Psoas muscle (tissue), 8 donors: ENCODE measurements around the gene PSMD8. TPM values are rescaled to one million over a fixed set of nuclear protein-coding genes. Genes with fewer than 3 reads are reported as not detected.

Experiments used
- ATAC-seq, 4 donors: fragments of 200-7000 bp; cut with Tn5 transposase; one replicate each; pipeline ENCODE4 v1.9.1; 2020; ENCODE audit warnings: moderate library complexity in 3 of 4, mild to moderate bottlenecking in 2 of 4
- DNase-seq, 2 donors: peaks; one replicate each; pipeline ENCODE4 v3.0.0-alpha.2; 2020
- H3K27ac ChIP-seq: fragments of 200-600 bp; one replicate; pipeline ENCODE4 v1.8.0; 2022
- H3K27me3 ChIP-seq, 3 donors: fragments of 200-600 bp in 1 of 3; one replicate each; pipeline versions ENCODE4 v1.6.1 to v1.8.0; 2013 to 2022; ENCODE audit warnings: low read length in 2 of 3, mild to moderate bottlenecking in 2 of 3, moderate library complexity in 1 of 3; ENCODE audit not compliant: insufficient read depth in 3 of 3
- H3K36me3 ChIP-seq, 2 donors: fragments of 200-600 bp in 1 of 2; one replicate each; pipeline versions ENCODE4 v1.6.1 to v1.8.0; 2013 to 2022; ENCODE audit warnings: low read depth in 1 of 2, mild to moderate bottlenecking in 1 of 2, moderate library complexity in 1 of 2; ENCODE audit not compliant: insufficient read depth in 1 of 2
- H3K4me1 ChIP-seq: fragments of 200-600 bp; one replicate; pipeline ENCODE4 v1.8.0; 2022
- H3K4me3 ChIP-seq: fragments of 200-600 bp; one replicate; pipeline ENCODE4 v1.8.0; 2022; ENCODE audit warnings: mild to moderate bottlenecking
- H3K9me3 ChIP-seq: fragments of 200-600 bp; one replicate; pipeline ENCODE4 v1.8.0; 2022
- CTCF ChIP-seq: fragments of 200-600 bp; IDR thresholded peaks from one replicate; pipeline ENCODE4 v1.8.0; 2022; ENCODE audit warnings: antibody characterized with exemption
- WGBS, 3 donors: extraction: QIAGEN DNeasy Blood & Tissue Kit; methylation state at CpG; one replicate each; pipeline versions ENCODE4 v1.1.6 to v1.1.7; 2013; 5-methylcytosine and 5-hydroxymethylcytosine counted together
- intact Hi-C, 2 donors: fragments of 100-400 bp; cut with DNase I; formaldehyde crosslinking; loops; one replicate each; pipeline versions ENCODE4 v1.11.0 to v1.14.2; 2022
- polyA plus RNA-seq, 3 donors: library from polyadenylated mRNA; stranded (reverse); fragments of 200-250 nt; gene quantifications; one replicate each; pipeline ENCODE4 v1.2.3, GENCODE V29; 2013
- total RNA-seq, 4 donors: library from RNA; stranded (reverse); fragmentation: NEBNext Ultra II Directional in 2 of 4; extraction: Animal tissue kit (Norgen Biotek cat#: 25700) in 2 of 4; gene quantifications; one replicate each; pipeline versions ENCODE4 v1.2.1 to v1.2.4, GENCODE V29; 2021 to 2023
- donor health status: healthy with polysubstance abuse.
- donor health status: DM: no; HTN: no; CAD: no; lungs with moderate emphysema.
- donor health status: Bipolar disorder and iron deficiency.
- donor health status: healthy.
- donor health status: DM: yes; HTN: yes; CAD: no.
- donor health status: DM: no; HTN: no; CAD: no.
- donor health status: DM: no; HTN: no; CAD: no.
- donor health status: DM: yes; HTN: yes; CAD: no.

The PSMD8 gene
- total and polyA plus RNA-seq, 7 donors, result 348 to 1,414 (median 791) TPM

- ATAC-seq (peak; percentile 76 to 81 (median 78)), DNase-seq (peak; percentile 86 to 96)
- intact Hi-C loops, result no loop called here
- no peak for TF ChIP-seq CTCF
- Histone ChIP-seq H3K36me3 (peaks cover 0 to 19% of the 10 kb centered on the region in 2 donors), H3K9me3 (no peaks in the 10 kb centered on the region), H3K4me3 (peak within 1 kb of the TSS; percentile 90), H3K27me3 (no peaks in the 10 kb centered on the region), H3K27ac (peak within 1 kb of the TSS; percentile 98), H3K4me1 (peaks cover 39% of the 10 kb centered on the region)
- WGBS, 3 donors, result 6 to 10% (median 10%) methylated on average over 17 to 20 of the region's 20 CpGs
Measured at GRCh38 chr19:38433268-38433733, 58.9 kb downstream of the PSMD8 start, which contains the start of gene RYR1. Gene RYR1, plus strand, starts transcription at chr19:38433691. Its CDS starts 139 bp downstream, at chr19:38433830.

Other genes with a start within 250 kb of the PSMD8 start
- gene DPF1, start 150.3 kb upstream of the PSMD8 start, total RNA-seq, result not detected
- gene DPF1, start 150.3 kb upstream of the PSMD8 start, polyA plus RNA-seq, result under 1 TPM; 0.07 to 0.17 (median 0.16) TPM
- gene PPP1R14A, start 118.2 kb upstream of the PSMD8 start, total RNA-seq, result 10 to 100 TPM in 3 of 4 donors, 1 to 10 TPM in 1; 9.2 to 17.0 (median 11.3) TPM
- 10 to 100 TPM in 2 of 3 donors, 1 to 10 TPM in 1; 9.9 to 18.7 (median 12.1) TPM for gene PPP1R14A, start 118.2 kb upstream of the PSMD8 start, polyA plus RNA-seq
- gene SPINT2, start 110.0 kb upstream of the PSMD8 start, total RNA-seq, result 1 to 10 TPM in 2 of 4 donors, under 1 TPM in 2; 0.95 to 2.2 (median 1.2) TPM
- 1 to 10 TPM in 1 of 3 donors, under 1 TPM in 2; 0.49 to 1.1 (median 0.59) TPM for gene SPINT2, start 110.0 kb upstream of the PSMD8 start, polyA plus RNA-seq
- 1 to 10 TPM in 2 of 4 donors, not detected in 2; 3.4 to 3.7 TPM for gene C19orf33, start 70.3 kb upstream of the PSMD8 start, total RNA-seq
- 1 to 10 TPM; 3.7 to 7.1 (median 6.5) TPM for gene C19orf33, start 70.3 kb upstream of the PSMD8 start, polyA plus RNA-seq
- gene YIF1B, start 58.6 kb upstream of the PSMD8 start, total RNA-seq, result 10 to 100 TPM; 20.1 to 27.2 (median 21.6) TPM
- 10 to 100 TPM; 38.8 to 57.7 (median 42.7) TPM for gene YIF1B, start 58.6 kb upstream of the PSMD8 start, polyA plus RNA-seq
- under 1 TPM; 0.54 to 0.69 (median 0.64) TPM for gene KCNK6, start 54.7 kb upstream of the PSMD8 start, total RNA-seq
- under 1 TPM; 0.21 to 0.42 (median 0.39) TPM for gene KCNK6, start 54.7 kb upstream of the PSMD8 start, polyA plus RNA-seq
- gene CATSPERG, start 38.7 kb upstream of the PSMD8 start, total RNA-seq, result 1 to 10 TPM in 3 of 4 donors, under 1 TPM in 1; 0.81 to 2.1 (median 1.6) TPM
- gene CATSPERG, start 38.7 kb upstream of the PSMD8 start, polyA plus RNA-seq, result 1 to 10 TPM in 2 of 3 donors, under 1 TPM in 1; 0.75 to 2.6 (median 1.5) TPM
- gene GGN, start 13.5 kb downstream of the PSMD8 start, total RNA-seq, result under 1 TPM in 2 of 4 donors, not detected in 2; 0.18 to 0.34 TPM
- gene GGN, start 13.5 kb downstream of the PSMD8 start, polyA plus RNA-seq, result under 1 TPM in 2 of 3 donors, not detected in 1; 0.04 to 0.21 TPM
- 1 to 10 TPM in 3 of 4 donors, under 1 TPM in 1; 0.69 to 2.1 (median 1.5) TPM for gene SPRED3, start 14.1 kb downstream of the PSMD8 start, total RNA-seq
- gene SPRED3, start 14.1 kb downstream of the PSMD8 start, polyA plus RNA-seq, result 1 to 10 TPM in 1 of 3 donors, under 1 TPM in 2; 0.01 to 1.0 (median 0.10) TPM
- 1 to 10 TPM; 1.1 to 4.5 (median 1.4) TPM for gene FAM98C, start 28.5 kb downstream of the PSMD8 start, total RNA-seq
- gene FAM98C, start 28.5 kb downstream of the PSMD8 start, polyA plus RNA-seq, result 1 to 10 TPM; 1.4 to 6.6 (median 1.8) TPM
- gene RASGRP4, start 51.6 kb downstream of the PSMD8 start, total RNA-seq, result 1 to 10 TPM in 1 of 4 donors, under 1 TPM in 3; 0.44 to 2.0 (median 0.80) TPM
- under 1 TPM; 0.17 to 0.31 (median 0.25) TPM for gene RASGRP4, start 51.6 kb downstream of the PSMD8 start, polyA plus RNA-seq
- 1,000 to 10,000 TPM in 2 of 4 donors, 100 to 1,000 TPM in 2; 572 to 1,211 (median 883) TPM for gene RYR1, start 59.1 kb downstream of the PSMD8 start, total RNA-seq
- gene RYR1, start 59.1 kb downstream of the PSMD8 start, polyA plus RNA-seq, result 100 to 1,000 TPM in 2 of 3 donors, 10 to 100 TPM in 1; 56.0 to 278 (median 122) TPM
- gene MAP4K1, start 243.4 kb downstream of the PSMD8 start, total RNA-seq, result 1 to 10 TPM in 3 of 4 donors, under 1 TPM in 1; 0.67 to 1.4 (median 1.2) TPM
- under 1 TPM; 0.36 to 0.68 (median 0.64) TPM for gene MAP4K1, start 243.4 kb downstream of the PSMD8 start, polyA plus RNA-seq
- gene EIF3K, start 244.6 kb downstream of the PSMD8 start, total RNA-seq, result 100 to 1,000 TPM; 367 to 549 (median 436) TPM
- 100 to 1,000 TPM; 422 to 984 (median 637) TPM for gene EIF3K, start 244.6 kb downstream of the PSMD8 start, polyA plus RNA-seq